Smooth muscle cell (in vitro differentiated cells): ENCODE data around the gene YPEL5. TPM values are rescaled to one million over a fixed set of nuclear protein-coding genes. Genes with fewer than 3 reads are reported as not detected.

Source experiments
- DNase-seq: peaks from one replicate; lab custom pipeline; 2025; ENCODE audit not compliant: unreplicated experiment; lab: John Stamatoyannopoulos, UW
- H2AFZ ChIP-seq: fragments of 200-600 bp; sonication (generic); 2 replicates; pipeline ENCODE4 v1.6.0; 2016; ENCODE audit warnings: antibody characterized with exemption, low read depth, mild to moderate bottlenecking
- H3F3A ChIP-seq: fragments of 200-600 bp; sonication (generic); 2 replicates; pipeline ENCODE4 v1.6.0; 2017; ENCODE audit warnings: antibody characterized with exemption, low read depth
- H3K27ac ChIP-seq: fragments of 200-600 bp; sonication (generic); 2 replicates; pipeline ENCODE4 v1.5.1; 2016; ENCODE audit warnings: low read depth, mild to moderate bottlenecking
- H3K27me3 ChIP-seq: fragments of 200-600 bp; sonication (generic); 2 replicates; pipeline ENCODE4 v1.6.1; 2016; ENCODE audit warnings: low read depth, mild to moderate bottlenecking
- H3K36me3 ChIP-seq: fragments of 200-600 bp; sonication (generic); 2 replicates; pipeline ENCODE4 v1.5.1; 2016; ENCODE audit warnings: low read depth
- H3K4me1 ChIP-seq: fragments of 200-600 bp; sonication (generic); 2 replicates; pipeline ENCODE4 v1.5.1; 2016; ENCODE audit warnings: low read depth
- H3K4me2 ChIP-seq: fragments of 200-600 bp; sonication (generic); 2 replicates; pipeline ENCODE4 v1.6.0; 2016; ENCODE audit warnings: mild to moderate bottlenecking
- H3K4me3 ChIP-seq: fragments of 200-600 bp; sonication (generic); 2 replicates; pipeline ENCODE4 v1.5.1; 2016; ENCODE audit warnings: mild to moderate bottlenecking
- H3K79me2 ChIP-seq: fragments of 200-600 bp; sonication (generic); 2 replicates; pipeline ENCODE4 v1.6.0; 2016; ENCODE audit warnings: low read depth, mild to moderate bottlenecking
- H3K9ac ChIP-seq: fragments of 200-600 bp; sonication (generic); 2 replicates; pipeline ENCODE4 v1.6.0; 2016; ENCODE audit warnings: low read depth
- H3K9me3 ChIP-seq: fragments of 200-600 bp; sonication (generic); replicated peaks from 2 replicates; pipeline ENCODE4 v1.5.1; 2016; ENCODE audit warnings: low read depth
- H4K20me1 ChIP-seq: fragments of 200-600 bp; sonication (generic); 2 replicates; pipeline ENCODE4 v1.6.0; 2016; ENCODE audit warnings: low read depth
- CTCF ChIP-seq: fragments of 200-600 bp; sonication (generic); IDR thresholded peaks from 2 replicates; pipeline ENCODE4 v1.5.1; 2017; ENCODE audit warnings: borderline replicate concordance, mild to moderate bottlenecking, antibody characterized with exemption; ENCODE audit not compliant: insufficient read depth, poor library complexity, severe bottlenecking
- WGBS: methylation state at CpG from one replicate; pipeline ENCODE4 v1.1.7; 2016; ENCODE audit warnings: low lambda C conversion rate; 5-methylcytosine and 5-hydroxymethylcytosine counted together
- polyA plus RNA-seq: library from polyadenylated mRNA; unstranded; fragments of >200 nt; fragmentation: Nextera tagmentation; extraction: Ambion mirVana; gene quantifications from 2 replicates; pipeline ENCODE4 v1.2.1, GENCODE V29; 2016
- total RNA-seq: library from RNA; depleted of rRNA; stranded (reverse); fragments of >200 nt; gene quantifications from 2 replicates; pipeline ENCODE4 v1.2.3, GENCODE V29; 2014

YPEL5 gene
- total and polyA plus RNA-seq, 2 experiments from 2014 or later: 95.7 to 155 TPM

GRCh38 chr2:30190637-30191036 lies 43.8 kb downstream of the YPEL5 start:
- Histone ChIP-seq H3K4me2 (no peak overlapping the region), H3K4me1 (no peaks in the 10 kb centered on the region), H3K9me3 (no peaks in the 10 kb centered on the region), H3K36me3 (no peaks in the 10 kb centered on the region), H3K9ac (no peak overlapping the region), H3K79me2 (no peaks in the 10 kb centered on the region), H3K4me3 (no peak overlapping the region), H3K27ac (no peak overlapping the region), H3K27me3 (no peaks in the 10 kb centered on the region), H4K20me1 (no peaks in the 10 kb centered on the region), H2AFZ (no peak overlapping the region), H3F3A (no peaks in the 10 kb centered on the region)
- DNase-seq: no peak
- TF ChIP-seq CTCF: no peak
- WGBS: 94% methylated on average over 13 of the region's 13 CpGs

GRCh38 chr2:30191107-30191506 lies 44.3 kb downstream of the YPEL5 start:
- no peak for DNase-seq
- Histone ChIP-seq H3K9ac (no peak overlapping the region), H3F3A (no peaks in the 10 kb centered on the region)

GRCh38 chr2:30191819-30192271 lies 45.0 kb downstream of the YPEL5 start:
- Histone ChIP-seq H3K27ac (no peak overlapping the region), H3K9ac (no peak overlapping the region), H3F3A (no peaks in the 10 kb centered on the region), H3K79me2 (no peaks in the 10 kb centered on the region), H3K36me3 (no peaks in the 10 kb centered on the region), H3K27me3 (no peaks in the 10 kb centered on the region), H4K20me1 (no peaks in the 10 kb centered on the region), H3K4me1 (no peaks in the 10 kb centered on the region), H2AFZ (no peak overlapping the region), H3K9me3 (no peaks in the 10 kb centered on the region), H3K4me2 (no peak overlapping the region), H3K4me3 (no peak overlapping the region)
- WGBS: 35% methylated on average over 7 of the region's 7 CpGs
- no peak for TF ChIP-seq CTCF
- DNase-seq: no peak

More at GRCh38 chr2:30191107-30191506, 44.3 kb downstream of the YPEL5 start:
- Histone ChIP-seq H3K9me3 (no peaks in the 10 kb centered on the region), H3K27ac (no peak overlapping the region), H2AFZ (no peak overlapping the region), H3K27me3 (no peaks in the 10 kb centered on the region), H3K4me3 (no peak overlapping the region), H4K20me1 (no peaks in the 10 kb centered on the region), H3K4me2 (no peak overlapping the region), H3K4me1 (no peaks in the 10 kb centered on the region), H3K36me3 (no peaks in the 10 kb centered on the region), H3K79me2 (no peaks in the 10 kb centered on the region)
- WGBS: 98% methylated on average over 10 of the region's 10 CpGs
- TF ChIP-seq CTCF: no peak

- Histone ChIP-seq H3K4me3 (no peak overlapping the region), H3K9me3 (no peaks in the 10 kb centered on the region), H3F3A (no peaks in the 10 kb centered on the region), H3K9ac (no peak overlapping the region), H3K27me3 (no peaks in the 10 kb centered on the region), H3K27ac (no peak overlapping the region), H3K36me3 (no peaks in the 10 kb centered on the region), H4K20me1 (no peaks in the 10 kb centered on the region), H2AFZ (no peak overlapping the region), H3K4me1 (no peaks in the 10 kb centered on the region), H3K4me2 (no peak overlapping the region), H3K79me2 (no peaks in the 10 kb centered on the region)
- WGBS: 75% methylated on average over 4 of the region's 4 CpGs
- no peak for DNase-seq
- no peak for TF ChIP-seq CTCF
These were observed 45.5 kb downstream of the YPEL5 start for GRCh38 chr2:30192314-30192713.
